Neuronal stem cell (in vitro differentiated cells): ENCODE results near the gene KRT81.
A peak's percentile ranks its signal among the peaks of the same experiment; 100 is the strongest.

ENCODE experiments used
- DNase-seq: peaks from one replicate; pipeline ENCODE4 v3.0.0-alpha.2; 2013; ENCODE audit warnings: low spot score
- H2AFZ ChIP-seq: one replicate; pipeline ENCODE4 v1.6.1; 2013; ENCODE audit warnings: mild to moderate bottlenecking, low read length, inconsistent platforms
- H2AK5ac ChIP-seq: 2 replicates; pipeline ENCODE4 v1.6.1; 2013; ENCODE audit warnings: low read depth, mild to moderate bottlenecking, inconsistent platforms, low read length, moderate library complexity, mixed read lengths
- H2BK120ac ChIP-seq: 2 replicates; pipeline ENCODE4 v1.6.1; 2013; ENCODE audit warnings: low read depth, mild to moderate bottlenecking, inconsistent platforms, low read length, moderate library complexity, mixed read lengths
- H2BK12ac ChIP-seq: one replicate; pipeline ENCODE4 v1.6.1; 2013; ENCODE audit warnings: low read length, inconsistent platforms
- H2BK15ac ChIP-seq: 2 replicates; pipeline ENCODE4 v1.6.1; 2013; ENCODE audit warnings: mild to moderate bottlenecking, low read length, inconsistent platforms, mixed read lengths
- H2BK5ac ChIP-seq: one replicate; pipeline ENCODE4 v1.6.1; 2013; ENCODE audit warnings: inconsistent platforms, mild to moderate bottlenecking, low read length, moderate library complexity
- H3K14ac ChIP-seq: one replicate; pipeline ENCODE4 v1.6.1; 2013; ENCODE audit warnings: low read length, inconsistent platforms
- H3K18ac ChIP-seq: 2 replicates; pipeline ENCODE4 v1.6.1; 2013; ENCODE audit warnings: low read length, inconsistent platforms
- H3K23ac ChIP-seq: 2 replicates; pipeline ENCODE4 v1.6.1; 2013; ENCODE audit warnings: low read depth, mild to moderate bottlenecking, mixed read lengths, low read length, inconsistent platforms; ENCODE audit not compliant: poor library complexity
- H3K27ac ChIP-seq: replicated peaks from 3 replicates; pipeline ENCODE4 v1.5.1; 2013; ENCODE audit warnings: low read length, inconsistent platforms
- H3K27me3 ChIP-seq, 3 experiments: 2 replicates each; pipeline ENCODE4 v1.6.1; 2013; ENCODE audit warnings: low read length in 3 of 3, mild to moderate bottlenecking in 2 of 3, inconsistent platforms in 1 of 3, low read depth in 1 of 3, mixed read lengths in 1 of 3, moderate library complexity in 1 of 3; ENCODE audit not compliant: control insufficient read depth in 3 of 3, insufficient read depth in 3 of 3
- H3K36me3 ChIP-seq, 2 donors: replicated peaks in 1 of 2; 2 replicates each; pipeline ENCODE4 v1.6.1; 2013; ENCODE audit warnings: low read length in 2 of 2; ENCODE audit not compliant: control insufficient read depth in 2 of 2, insufficient read depth in 2 of 2
- H3K4ac ChIP-seq: 2 replicates; pipeline ENCODE4 v1.6.1; 2013; ENCODE audit warnings: inconsistent platforms, mild to moderate bottlenecking, low read length, moderate library complexity
- H3K4me1 ChIP-seq, 2 donors: 1 replicate in 1 of 2; 2 replicates in 1 of 2; pipeline ENCODE4 v1.6.1; 2013; ENCODE audit warnings: low read length in 2 of 2, low read depth in 1 of 2; ENCODE audit not compliant: control insufficient read depth in 2 of 2, insufficient read depth in 1 of 2
- H3K4me2 ChIP-seq: one replicate; pipeline ENCODE4 v1.6.1; 2013; ENCODE audit warnings: mild to moderate bottlenecking, low read length, inconsistent platforms; ENCODE audit not compliant: insufficient read depth, poor library complexity, severe bottlenecking
- H3K4me3 ChIP-seq, 2 donors: 2 replicates each; pipeline ENCODE4 v1.5.1; 2013; ENCODE audit warnings: low read length in 2 of 2, mild to moderate bottlenecking in 2 of 2, inconsistent platforms in 1 of 2, moderate library complexity in 1 of 2
- H3K79me1 ChIP-seq: one replicate; pipeline ENCODE4 v1.6.1; 2013; ENCODE audit warnings: low read depth, mild to moderate bottlenecking, inconsistent platforms, low read length, moderate library complexity
- H3K9ac ChIP-seq: one replicate; pipeline ENCODE4 v1.6.1; 2013; ENCODE audit warnings: mild to moderate bottlenecking, low read depth, low read length, inconsistent platforms; ENCODE audit not compliant: poor library complexity
- H3K9me3 ChIP-seq, 2 donors: replicated peaks in 1 of 2; 2 replicates each; pipeline versions ENCODE3 to v1.6.1; 2013; ENCODE audit warnings: low read length in 2 of 2, mild to moderate bottlenecking in 2 of 2, inconsistent platforms in 1 of 2, low read depth in 1 of 2, mixed read lengths in 1 of 2, moderate library complexity in 1 of 2; ENCODE audit not compliant: control insufficient read depth in 2 of 2, insufficient read depth in 1 of 2
- H4K8ac ChIP-seq: one replicate; pipeline ENCODE4 v1.6.1; 2013; ENCODE audit warnings: low read depth, mild to moderate bottlenecking, inconsistent platforms, low read length, moderate library complexity
- H4K91ac ChIP-seq: one replicate; pipeline ENCODE4 v1.6.1; 2013; ENCODE audit warnings: low read length, low read depth, mild to moderate bottlenecking, inconsistent platforms; ENCODE audit not compliant: poor library complexity
- WGBS, 2 donors: extraction: QIAGEN DNeasy Blood & Tissue Kit; methylation state at CpG; one replicate each; pipeline ENCODE4 v1.1.7; 2013; ENCODE audit warnings: missing lambda C conversion rate in 2 of 2, mixed read lengths in 1 of 2; ENCODE audit not compliant: insufficient read length in 2 of 2, insufficient replicate concordance in 1 of 2; ENCODE audit errors: extremely low coverage in 2 of 2; 5-methylcytosine and 5-hydroxymethylcytosine counted together

The KRT81 gene

DNA sequence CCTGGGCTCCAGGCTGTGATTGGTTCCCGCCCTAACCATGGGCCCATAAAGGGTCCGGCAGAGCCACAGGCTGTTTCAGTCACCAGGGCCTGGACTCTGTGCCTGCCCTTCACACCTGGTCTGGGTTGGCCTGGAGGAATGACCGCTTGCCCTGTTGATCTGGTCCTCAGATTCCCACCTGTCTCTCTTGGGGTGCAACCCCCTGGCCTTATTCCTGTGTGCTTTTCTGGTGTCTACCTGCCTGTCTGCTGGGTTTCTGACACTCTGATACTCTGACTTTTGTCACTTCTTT, 32.8 kb upstream of the KRT81 start:
- no peak overlapping the region for H2BK5ac ChIP-seq
- H3K27ac ChIP-seq: no peak overlapping the region
- no peak overlapping the region for H2AK5ac ChIP-seq
- no peak overlapping the region for H3K14ac ChIP-seq
- H3K79me1 ChIP-seq: no peaks in the 10 kb centered on the region
- WGBS, 2 donors: no CpG with 5 or more reads among the region's 3 CpGs
- no peak overlapping the region for H2BK15ac ChIP-seq
- no peak overlapping the region for H4K91ac ChIP-seq
- no peak overlapping the region for H3K4me2 ChIP-seq
- no peak overlapping the region for H4K8ac ChIP-seq
- no peak for DNase-seq
- no peak overlapping the region for H3K4me3 ChIP-seq
- peaks cover 0 to 2% of the 10 kb centered on the region in 2 donors for H3K4me1 ChIP-seq
- no peak overlapping the region for H3K23ac ChIP-seq
- no peak overlapping the region for H3K4ac ChIP-seq
- no peaks in the 10 kb centered on the region for H3K36me3 ChIP-seq
- H3K18ac ChIP-seq: no peak overlapping the region
- no peak overlapping the region for H2AFZ ChIP-seq
- peaks cover 0 to 11% (median 0%) of the 10 kb centered on the region in 3 experiments for H3K27me3 ChIP-seq
- H2BK120ac ChIP-seq: no peak overlapping the region
- no peak overlapping the region for H2BK12ac ChIP-seq
- H3K9ac ChIP-seq: no peak overlapping the region
- no peaks in the 10 kb centered on the region for H3K9me3 ChIP-seq

DNA sequence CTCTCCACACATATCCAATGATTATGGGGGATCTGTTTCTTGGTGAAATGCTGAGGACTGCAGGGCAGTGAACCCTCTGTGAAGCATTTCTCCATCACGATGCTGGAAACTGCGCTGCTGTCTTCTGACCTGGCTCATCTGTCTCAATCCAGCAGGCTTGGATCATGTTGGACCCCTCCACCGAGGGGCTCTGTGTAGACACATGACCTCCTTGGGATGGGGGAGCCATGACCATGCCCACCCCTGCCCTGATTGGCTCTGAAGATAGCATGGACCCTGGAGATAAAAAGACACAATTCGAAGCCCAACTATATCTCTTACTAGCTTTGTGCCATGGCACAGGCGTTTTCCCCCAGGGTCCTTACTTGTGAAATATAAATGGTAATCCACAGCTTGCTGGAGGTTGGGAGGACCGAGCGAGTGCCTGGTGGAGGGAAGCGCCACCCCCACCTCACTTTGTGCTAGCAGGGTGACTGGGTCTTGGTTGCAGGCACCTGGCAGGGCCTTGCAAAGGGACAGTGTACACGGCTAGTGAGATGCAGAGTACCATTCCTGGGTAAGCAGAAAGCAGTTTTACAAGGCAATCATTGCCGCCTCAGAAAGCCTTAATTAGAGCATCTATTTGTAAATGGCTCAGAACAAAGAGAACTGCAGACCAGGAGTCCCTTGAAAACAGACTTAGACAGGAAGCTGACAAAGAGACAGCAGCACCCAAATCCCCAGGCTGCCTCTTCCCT, 32.2 kb upstream of the KRT81 start:
- H2BK120ac ChIP-seq: no peak overlapping the region

DNA sequence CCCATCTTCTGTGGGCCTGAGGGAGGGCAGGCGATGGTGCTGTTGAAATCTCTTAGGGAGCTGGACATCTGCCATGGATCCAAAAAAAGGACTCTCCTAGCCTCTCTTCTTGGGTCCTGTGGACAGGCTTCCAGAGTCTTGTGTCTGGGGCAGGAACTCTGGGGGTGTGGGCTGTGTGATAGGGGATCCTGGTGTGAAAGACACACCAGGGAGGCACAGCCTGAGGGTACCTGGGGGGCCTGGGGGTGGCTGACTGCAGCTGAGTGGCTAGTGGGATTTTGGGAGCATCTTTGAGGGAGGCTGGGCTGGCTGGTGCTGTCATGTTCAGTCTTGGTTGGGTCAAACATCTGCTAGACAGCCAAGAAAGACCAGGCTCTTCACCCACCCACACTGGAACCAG, 31.7 kb upstream of the KRT81 start:
- Histone ChIP-seq H2BK5ac (no peak overlapping the region), H3K9ac (no peak overlapping the region), H2AK5ac (peak overlapping the region; percentile 11), H3K4me2 (no peak overlapping the region), H3K79me1 (no peaks in the 10 kb centered on the region), H3K27ac (no peak overlapping the region), H4K91ac (no peak overlapping the region), H2BK15ac (no peak overlapping the region), H2AFZ (no peak overlapping the region), H3K14ac (no peak overlapping the region), H3K9me3 (no peaks in the 10 kb centered on the region), H3K4me1 (peaks cover 0 to 2% of the 10 kb centered on the region in 2 donors), H2BK12ac (no peak overlapping the region), H3K27me3 (peaks cover 0 to 11% (median 0%) of the 10 kb centered on the region in 3 experiments), H3K4me3 (no peak overlapping the region), H2BK120ac (no peak overlapping the region), H3K23ac (no peak overlapping the region), H3K18ac (no peak overlapping the region), H3K4ac (no peak overlapping the region), H4K8ac (no peak overlapping the region), H3K36me3 (no peaks in the 10 kb centered on the region)
- DNase-seq: no peak
- no CpG with 5 or more reads among the region's 1 CpG for WGBS, 2 donors

More for the DNA sequence above, 32.2 kb upstream of the KRT81 start:
- peak overlapping the region; percentile 61 for H3K18ac ChIP-seq
- H4K8ac ChIP-seq: no peak overlapping the region
- no peak for DNase-seq
- H3K79me1 ChIP-seq: no peaks in the 10 kb centered on the region
- H2AK5ac ChIP-seq: peak overlapping the region; percentile 69
- H3K27me3 ChIP-seq: peaks cover 0 to 11% (median 0%) of the 10 kb centered on the region in 3 experiments
- H3K4me3 ChIP-seq: no peak overlapping the region
- H4K91ac ChIP-seq: no peak overlapping the region
- H3K23ac ChIP-seq: no peak overlapping the region
- no peak overlapping the region for H2BK5ac ChIP-seq
- H3K4me2 ChIP-seq: no peak overlapping the region
- no peak overlapping the region for H2AFZ ChIP-seq
- H3K14ac ChIP-seq: no peak overlapping the region
- peaks cover 0 to 2% of the 10 kb centered on the region in 2 donors for H3K4me1 ChIP-seq
- no peak overlapping the region for H3K4ac ChIP-seq
- no peaks in the 10 kb centered on the region for H3K9me3 ChIP-seq
- no peak overlapping the region for H2BK12ac ChIP-seq
- H3K9ac ChIP-seq: no peak overlapping the region
- no peak overlapping the region for H3K27ac ChIP-seq
- no peaks in the 10 kb centered on the region for H3K36me3 ChIP-seq
- no CpG with 5 or more reads among the region's 10 CpGs for WGBS, 2 donors
- H2BK15ac ChIP-seq: no peak overlapping the region

DNA sequence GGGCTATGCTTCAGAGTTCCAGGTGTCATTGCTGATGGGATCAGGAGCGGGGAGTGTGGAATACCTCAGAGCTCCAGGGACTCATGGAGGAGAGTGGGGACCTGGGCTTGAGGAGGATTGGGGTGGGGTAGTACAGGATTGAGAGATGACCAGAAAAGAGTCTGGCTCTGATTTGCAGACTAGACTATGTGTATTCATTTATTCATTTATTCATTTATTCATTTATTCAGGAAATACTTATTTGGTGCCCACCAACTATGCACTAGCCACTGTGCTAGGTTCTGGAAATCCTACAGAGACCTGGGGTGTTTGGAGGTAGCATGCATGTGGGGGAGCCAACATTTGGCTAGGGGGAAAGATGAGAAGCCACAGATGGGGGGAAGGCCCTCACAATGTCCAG, 30.7 kb upstream of the KRT81 start:
- Histone ChIP-seq H2AFZ (no peak overlapping the region), H2BK15ac (no peak overlapping the region), H4K8ac (no peak overlapping the region), H3K4me2 (no peak overlapping the region), H2AK5ac (no peak overlapping the region), H2BK12ac (no peak overlapping the region), H3K4ac (no peak overlapping the region), H3K14ac (peak overlapping the region; percentile 23), H3K9me3 (no peaks in the 10 kb centered on the region), H3K18ac (no peak overlapping the region), H3K4me3 (no peak overlapping the region), H3K27ac (no peak overlapping the region), H4K91ac (no peak overlapping the region), H3K36me3 (no peaks in the 10 kb centered on the region), H3K23ac (no peak overlapping the region), H2BK120ac (no peak overlapping the region), H3K9ac (no peak overlapping the region), H3K4me1 (peaks cover 0 to 2% of the 10 kb centered on the region in 2 donors), H3K27me3 (peaks cover 0 to 11% (median 0%) of the 10 kb centered on the region in 3 experiments), H3K79me1 (no peaks in the 10 kb centered on the region), H2BK5ac (no peak overlapping the region)
- no peak for DNase-seq
- no CpG with 5 or more reads among the region's 1 CpG for WGBS, 2 donors
